HG03571 (cell line): ENCODE results near the gene TMC5.
"Not testable (repeated sequence)": the region's sequence is repeated elsewhere in the genome, so short reads cannot be mapped to it uniquely, and the experiment has no call there.

Experiments
- ATAC-seq: cut with Tn5 transposase; IDR thresholded peaks from one replicate; pipeline ENCODE4 v1.9.1; 2021; ENCODE audit not compliant: unreplicated experiment

Gene TMC5

DNA sequence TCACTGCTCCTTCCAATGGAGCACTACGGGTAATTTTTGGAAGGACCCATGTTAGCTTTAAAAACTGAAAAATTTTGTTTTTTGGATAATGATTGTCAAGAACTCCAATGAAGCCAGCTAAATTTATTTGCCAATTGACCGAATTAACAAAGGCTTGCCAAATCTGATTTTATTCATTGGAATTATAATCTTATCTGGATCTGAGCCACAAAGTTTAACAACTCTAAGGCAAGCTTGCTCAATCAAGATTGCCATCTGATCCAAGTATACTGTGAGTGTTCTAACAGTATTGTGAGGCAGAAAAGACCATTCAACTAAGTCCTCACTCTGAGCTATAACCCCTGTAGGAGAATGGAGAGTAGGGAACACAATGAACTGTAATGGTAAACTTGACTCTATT is 20.3 kb upstream of the TMC5 start:
- ATAC-seq: not testable (repeated sequence)

DNA sequence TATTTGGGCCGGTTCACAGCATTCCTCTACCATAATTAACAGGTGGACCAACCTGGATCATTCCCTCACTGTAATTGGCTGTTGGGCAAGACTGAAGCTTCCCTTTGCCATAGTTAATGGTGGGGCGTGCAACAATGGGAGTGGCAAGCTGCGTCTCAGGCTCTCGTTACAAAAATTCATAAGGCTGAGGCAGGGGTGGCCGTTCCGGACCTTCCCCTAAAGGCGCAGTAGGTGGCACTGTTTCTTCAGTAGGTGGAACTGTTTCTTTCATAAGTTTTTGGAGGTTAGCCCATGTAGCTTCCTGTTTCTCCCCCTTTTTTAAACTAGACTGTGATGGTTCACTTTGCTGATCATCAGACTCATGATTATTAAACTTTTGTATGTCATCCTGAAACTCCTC is 17.0 kb upstream of the TMC5 start:
- ATAC-seq: no peak

DNA sequence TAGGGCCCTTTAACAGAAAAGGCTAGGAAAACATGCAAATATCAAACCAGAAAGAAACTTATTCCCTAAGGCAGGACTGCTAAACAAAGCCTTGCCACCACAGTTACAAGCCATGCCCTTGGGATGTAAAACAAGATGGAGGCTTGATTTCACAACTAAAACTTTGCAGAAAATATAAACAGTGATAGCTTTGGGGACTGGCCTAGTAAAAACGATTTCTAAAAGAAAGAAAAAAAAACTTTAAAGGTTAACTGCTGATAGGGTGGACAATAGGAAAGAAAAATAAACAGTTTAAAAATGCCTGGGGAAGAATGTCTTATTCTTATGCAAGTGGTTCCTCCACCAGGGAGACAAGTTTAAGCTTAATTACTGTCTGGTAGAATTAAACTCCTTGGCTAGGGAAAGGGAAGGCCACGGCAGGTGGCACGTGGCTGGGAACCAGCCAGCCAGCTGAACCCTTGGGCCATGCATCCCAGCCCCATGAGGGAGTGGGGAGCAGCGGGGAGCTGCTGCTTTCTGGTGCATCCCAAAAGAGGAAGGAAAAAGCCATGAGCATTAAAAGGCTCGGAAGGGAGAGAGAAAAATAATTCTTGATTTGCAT is 10.7 kb upstream of the TMC5 start:
- ATAC-seq: no peak

DNA sequence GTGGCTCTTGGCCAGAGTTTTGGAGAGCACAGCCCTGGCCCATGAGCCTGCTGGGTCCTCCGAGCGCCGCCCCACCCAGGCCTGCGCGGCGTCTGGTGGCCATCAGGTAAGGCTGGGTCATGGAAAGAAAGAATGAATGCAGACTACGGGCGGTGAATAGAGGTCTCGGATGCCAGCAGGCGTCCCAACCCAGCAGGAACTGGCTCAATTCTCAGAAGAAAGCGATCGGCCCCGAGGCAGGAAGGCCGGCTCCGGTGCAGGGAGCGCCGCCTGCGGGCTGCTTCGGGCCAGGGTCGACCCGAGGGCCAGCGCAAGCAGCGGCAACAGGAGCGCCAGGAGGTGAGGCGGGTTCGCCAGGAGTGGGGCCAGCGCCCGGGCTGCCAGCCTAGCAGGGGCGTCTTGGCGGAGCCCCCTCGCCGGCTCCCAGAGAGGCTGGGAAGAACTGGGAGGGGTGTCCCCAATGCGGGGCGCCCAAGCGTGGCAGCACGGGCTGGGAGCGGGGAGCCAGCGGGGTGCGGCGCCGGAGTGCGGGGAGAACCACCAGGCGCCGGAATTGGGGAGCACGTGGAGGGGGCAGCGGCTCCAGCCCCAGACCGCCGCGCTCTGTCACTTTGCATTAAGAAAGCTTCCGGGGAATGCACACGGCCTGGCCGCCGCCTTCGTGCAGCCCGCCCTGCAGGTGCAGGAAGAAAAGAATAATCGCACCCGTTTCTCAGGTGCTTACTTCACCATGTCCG is 7.1 kb upstream of the TMC5 start:
- ATAC-seq: no peak

DNA sequence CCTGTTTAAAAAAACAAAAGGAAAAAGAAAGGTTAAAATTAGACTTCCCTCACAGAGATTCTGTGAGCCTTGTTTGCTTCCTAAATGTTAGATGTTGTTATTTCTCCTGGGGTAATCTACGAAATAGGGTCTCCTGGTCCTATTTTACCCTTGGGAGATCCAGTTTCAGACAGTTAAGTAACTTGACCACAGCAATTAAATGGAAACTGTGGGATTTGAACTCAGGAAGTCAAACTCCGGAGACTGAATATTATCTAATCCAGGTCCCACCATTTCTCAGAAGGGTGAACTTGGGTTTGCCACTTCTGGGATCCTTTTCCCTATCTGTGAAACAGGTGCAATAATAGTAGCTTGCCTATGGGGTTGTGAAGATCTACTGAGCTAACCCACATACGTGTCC is 6.4 kb upstream of the TMC5 start:
- ATAC-seq: no peak

DNA sequence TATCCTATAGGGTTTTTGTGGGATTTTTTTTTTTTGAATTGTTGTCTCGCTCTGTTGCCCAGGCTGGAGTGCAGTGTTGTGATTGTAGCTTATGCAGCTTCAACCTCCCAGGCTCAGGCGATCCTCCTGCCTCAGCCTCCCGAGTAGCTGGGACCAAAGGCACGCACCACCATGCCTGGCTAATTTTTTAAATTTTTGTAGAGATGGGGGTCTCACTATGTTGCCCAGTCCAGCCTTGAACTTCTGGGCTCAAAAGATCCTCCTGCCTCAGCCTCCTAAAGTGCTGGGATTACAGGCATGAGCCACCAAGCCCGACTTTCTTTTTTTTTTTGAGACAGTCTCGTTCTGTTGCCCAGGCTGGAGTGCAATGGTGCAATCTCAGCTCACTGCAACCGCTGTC is 5.6 kb upstream of the TMC5 start:
- ATAC-seq: not testable (repeated sequence)

DNA sequence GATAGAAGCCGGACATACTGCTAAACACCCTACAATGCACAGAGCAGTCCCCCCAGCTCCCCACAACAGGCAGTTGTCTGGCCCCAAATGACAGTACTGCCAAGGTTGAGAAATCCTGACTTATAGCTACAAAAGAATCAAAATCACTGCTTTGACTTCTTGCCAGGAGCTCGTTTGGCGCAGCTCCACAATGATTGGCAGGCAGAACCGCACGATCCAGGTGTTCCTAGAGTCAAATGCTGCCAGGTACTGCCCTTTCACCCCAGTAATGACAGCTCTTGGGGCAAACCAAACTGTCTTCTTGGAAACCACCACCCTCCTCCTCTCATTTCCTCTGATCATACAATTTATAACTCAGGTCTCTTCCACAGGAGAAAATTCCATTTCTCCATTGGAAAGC is 2.2 kb upstream of the TMC5 start:
- no peak for ATAC-seq

DNA sequence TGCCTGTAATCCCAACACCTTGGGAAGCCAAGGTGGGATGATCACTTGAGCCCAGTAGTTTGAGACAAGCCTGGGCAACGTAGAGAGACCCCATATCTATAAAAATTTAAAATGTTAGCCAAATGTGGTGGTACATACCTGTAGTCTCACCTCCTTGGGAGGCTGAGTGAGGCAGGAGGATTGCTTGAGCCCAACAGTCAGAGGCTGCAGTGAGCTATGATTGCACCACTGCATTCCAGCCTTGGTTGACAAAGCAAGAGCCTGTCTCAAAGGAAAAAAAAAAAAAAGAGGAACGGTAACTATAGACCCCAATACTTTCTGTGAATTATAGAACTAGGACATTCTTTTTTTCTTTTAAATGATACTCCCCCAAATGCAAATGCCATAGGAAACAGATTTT is 1.8 kb upstream of the TMC5 start:
- ATAC-seq: no peak

DNA sequence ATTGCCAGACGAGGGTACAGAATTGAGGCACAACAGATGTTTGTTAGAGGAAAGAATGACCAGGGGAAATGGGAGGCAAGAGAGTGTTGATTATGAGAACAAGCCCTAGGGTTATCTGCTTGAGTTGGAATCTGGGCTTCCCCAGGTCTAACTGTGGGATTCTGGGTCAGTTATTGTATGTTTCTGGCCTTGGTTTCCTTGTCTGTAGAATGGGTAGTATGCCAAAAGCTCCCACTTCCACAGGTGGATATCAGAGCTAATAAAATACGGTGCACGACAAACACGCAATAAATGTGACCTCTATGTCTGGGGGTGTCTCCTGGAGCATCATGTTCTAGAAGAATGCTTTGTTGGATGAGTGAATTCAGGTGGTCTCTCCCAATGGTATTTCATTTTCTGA is 517 bp downstream of the TMC5 start:
- ATAC-seq: no peak

DNA sequence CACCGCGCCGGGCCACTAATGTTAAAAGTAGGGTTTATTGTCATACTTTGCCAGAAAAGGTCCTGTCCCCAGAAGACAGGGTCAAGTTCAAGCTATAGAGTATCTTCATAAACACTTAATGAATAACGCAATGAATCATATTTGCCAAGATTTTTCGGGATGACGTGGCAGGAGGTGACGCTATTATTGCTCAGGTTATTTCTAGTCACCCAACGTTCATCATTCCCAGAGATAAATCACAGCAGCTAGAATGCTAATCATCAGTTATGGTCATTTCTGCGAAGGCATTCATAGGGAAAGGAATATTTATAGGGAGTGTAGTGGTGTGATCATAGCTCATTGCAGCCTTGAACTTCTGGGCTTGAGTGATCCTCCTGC is 2.0 kb downstream of the TMC5 start:
- ATAC-seq: no peak

DNA sequence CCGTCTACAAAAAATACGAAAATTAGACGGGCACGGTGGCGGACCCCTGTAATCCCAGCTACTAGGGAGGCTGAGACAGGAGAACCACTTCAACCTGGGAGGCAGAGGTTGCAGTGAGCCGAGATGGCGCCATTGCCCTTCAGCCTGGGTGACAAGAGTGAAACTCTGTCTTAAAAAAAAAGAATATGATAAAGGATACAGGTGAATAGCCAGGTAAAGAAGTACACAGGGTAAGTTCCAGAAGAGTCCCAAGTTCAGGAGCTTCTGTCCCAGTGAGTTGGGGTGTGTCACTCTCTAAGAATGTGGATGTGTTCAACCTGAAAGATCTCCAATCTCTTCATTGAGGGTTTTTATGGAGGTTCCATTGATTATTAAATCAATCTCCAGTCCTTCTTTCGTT is 6.8 kb downstream of the TMC5 start:
- ATAC-seq: no peak

DNA sequence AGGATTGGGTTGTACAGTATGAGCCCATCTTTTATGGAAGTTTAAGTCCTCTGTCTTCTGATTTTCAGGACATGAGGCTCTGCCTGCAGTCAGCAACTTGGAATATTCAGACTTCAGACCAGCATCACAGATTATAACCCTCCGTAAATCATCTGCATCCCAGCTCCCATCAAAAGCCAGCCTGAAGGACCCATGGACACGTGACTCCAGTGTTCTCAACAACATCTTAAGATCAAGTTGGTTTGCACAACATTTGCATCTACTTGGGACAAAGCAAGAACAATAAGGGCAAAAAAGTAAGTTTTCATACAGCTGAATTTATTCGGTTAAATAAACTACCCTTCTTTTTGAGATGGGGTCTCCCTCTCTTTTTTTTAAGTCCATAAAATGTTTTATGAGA is 12.7 kb downstream of the TMC5 start:
- ATAC-seq: no peak

DNA sequence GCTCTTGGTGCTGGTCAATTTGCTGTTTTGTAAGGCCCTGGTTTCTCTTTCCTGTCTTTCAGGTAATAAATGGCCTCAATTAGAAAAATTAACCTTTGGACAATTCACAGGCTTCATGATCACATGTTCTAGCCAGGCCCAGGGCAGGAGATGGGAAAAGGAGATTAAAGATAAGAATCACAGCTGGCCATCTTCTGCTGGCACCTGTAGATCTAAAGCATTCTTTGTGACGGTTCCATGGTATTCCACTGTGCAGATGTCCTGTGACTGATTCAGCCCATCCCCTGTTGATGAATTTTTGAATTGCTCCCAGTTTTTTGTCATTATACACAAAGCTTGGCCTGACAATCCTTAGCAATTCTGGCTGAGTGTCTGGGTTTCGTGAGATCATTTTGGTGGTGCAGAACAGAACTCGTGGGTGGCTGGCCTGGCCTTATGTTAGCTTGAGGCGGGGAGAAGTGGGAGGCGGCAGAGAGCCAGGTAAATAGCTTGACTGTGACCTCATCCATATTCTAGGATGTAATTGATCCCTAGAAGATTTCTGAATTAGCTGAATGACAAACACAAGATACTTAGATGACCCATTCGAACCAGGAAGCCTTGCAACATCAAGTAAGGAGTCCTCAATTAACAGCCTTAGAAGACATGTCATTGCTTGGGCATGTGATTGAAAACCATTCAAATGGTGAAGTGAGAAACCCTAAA is 14.1 kb downstream of the TMC5 start:
- ATAC-seq: no peak

DNA sequence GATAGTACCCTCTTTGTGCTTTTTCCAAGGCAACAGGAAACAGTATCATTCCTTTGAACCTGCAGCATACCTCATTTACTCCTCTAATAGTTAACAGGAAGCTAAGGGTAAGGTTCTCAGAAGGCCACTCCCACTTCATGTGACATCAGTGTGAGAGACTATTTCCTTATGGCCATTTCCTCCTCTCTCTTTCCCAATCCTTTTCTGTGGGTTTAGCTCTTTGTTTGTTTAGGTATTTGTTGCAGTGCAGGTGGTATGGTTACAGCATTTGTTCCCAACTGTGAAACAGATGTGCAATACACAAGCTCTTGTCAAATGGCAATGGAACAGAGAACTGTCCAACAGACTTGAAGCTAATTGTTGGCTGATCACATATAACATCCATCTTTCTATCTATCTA is 14.7 kb downstream of the TMC5 start:
- no peak for ATAC-seq

DNA sequence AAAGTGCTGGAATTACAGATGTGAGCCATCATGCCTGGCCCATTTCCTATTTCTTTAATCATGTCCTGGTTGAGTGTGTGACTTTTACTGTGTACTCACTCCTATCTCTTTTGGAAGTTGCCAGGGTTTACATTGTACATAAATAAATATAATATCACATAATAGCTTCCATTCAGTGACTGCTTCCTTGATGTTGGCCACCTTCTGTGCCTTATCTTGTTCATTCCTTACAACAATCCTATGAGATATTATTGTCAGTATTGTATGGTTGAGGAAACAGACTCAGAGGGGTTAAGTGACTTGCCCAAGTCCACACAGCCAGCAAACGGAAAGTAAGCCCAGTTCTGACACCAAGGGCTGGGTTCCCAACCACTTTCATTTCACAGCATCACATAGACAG is 16.9 kb downstream of the TMC5 start:
- no peak for ATAC-seq

DNA sequence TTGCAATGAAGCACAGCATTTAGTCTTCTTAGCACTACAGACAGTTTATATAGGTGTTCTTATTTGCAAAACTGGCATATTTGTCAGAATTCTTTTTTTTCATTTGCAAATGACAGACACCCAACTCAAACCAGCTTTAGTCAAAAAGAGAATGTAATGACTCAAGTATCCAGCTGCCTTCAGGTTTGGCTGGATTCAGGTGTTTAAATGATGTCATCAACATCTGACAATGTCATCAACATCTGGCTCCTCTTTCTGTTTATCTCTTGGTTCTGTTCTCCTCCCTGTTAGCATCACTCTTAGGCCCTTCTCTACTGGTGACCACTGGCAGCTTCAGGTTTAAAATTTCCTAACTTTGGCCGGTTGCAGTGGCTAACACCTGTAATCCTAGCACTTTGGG is 18.9 kb downstream of the TMC5 start:
- ATAC-seq: no peak

DNA sequence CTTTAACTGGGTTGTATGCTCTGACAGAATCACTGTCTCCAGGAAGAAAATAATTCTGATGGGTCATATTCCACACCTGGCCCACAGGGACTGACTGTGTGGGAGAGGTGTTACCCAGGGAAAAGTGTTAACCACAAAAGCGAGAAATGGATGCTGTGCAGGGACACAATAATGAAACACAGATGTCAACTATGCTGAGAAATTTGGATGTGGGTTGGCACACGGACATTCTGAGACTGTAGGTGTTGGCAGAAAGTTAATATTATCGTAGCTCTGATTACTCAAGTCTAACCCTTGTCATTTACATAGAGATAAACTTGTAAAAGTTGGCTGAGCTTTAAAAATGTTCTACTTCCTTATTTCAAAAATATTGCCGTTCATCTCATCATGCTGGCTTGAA is 19.6 kb downstream of the TMC5 start:
- no peak for ATAC-seq

DNA sequence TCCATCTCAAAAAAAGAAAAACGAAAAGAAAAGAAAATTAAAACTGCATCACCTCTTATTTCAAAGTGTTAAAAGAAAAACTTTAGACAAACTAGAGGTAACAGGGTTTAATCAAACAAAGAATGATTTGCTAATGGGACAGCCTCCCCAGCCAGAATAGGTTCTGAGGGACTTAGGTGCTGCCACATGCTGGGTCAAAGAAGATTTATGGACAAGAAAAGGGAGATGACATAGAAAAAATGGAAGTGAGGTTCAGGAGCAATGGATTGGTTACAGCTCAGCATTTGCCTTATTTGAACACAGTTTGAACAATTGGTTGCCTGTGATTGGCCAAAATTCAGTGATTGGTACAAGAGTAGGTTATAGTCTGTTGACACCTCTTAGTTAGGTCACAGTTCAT is 21.1 kb downstream of the TMC5 start:
- no peak for ATAC-seq

DNA sequence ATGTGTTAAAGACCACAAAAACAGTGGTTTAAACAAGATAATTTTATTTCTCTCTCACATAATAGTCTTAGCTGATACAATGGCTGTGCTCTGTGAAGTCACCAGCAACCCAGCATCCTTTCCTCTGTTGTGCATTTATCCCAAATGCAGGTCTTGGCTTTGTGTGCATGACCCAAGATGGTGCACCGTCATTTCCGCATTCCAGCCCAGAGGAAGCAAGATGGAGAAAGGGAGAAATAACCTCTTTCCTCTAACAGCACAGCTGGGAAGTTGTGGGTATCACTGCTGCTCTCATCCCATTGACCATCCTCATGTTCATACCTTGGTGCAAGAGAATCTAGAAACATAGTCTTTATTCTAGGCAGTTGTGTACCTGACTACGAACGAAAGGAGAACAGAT is 21.8 kb downstream of the TMC5 start:
- no peak for ATAC-seq

DNA sequence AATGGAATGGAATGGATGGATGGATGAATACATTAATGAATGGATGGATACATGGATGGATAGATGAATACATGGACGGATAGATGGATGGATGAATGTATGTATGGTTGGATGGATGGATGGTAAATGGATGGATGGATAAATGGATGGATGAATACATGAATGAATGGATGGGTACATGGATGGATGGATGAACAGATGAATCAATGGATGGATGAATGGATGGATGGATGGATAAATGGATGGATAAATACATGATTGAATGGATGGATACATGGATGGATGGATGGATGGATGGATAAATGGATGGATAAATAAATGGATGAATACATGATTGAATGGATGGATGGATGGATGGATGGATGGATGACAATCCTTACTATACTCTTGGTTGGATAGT is 26.0 kb downstream of the TMC5 start:
- ATAC-seq: no peak

DNA sequence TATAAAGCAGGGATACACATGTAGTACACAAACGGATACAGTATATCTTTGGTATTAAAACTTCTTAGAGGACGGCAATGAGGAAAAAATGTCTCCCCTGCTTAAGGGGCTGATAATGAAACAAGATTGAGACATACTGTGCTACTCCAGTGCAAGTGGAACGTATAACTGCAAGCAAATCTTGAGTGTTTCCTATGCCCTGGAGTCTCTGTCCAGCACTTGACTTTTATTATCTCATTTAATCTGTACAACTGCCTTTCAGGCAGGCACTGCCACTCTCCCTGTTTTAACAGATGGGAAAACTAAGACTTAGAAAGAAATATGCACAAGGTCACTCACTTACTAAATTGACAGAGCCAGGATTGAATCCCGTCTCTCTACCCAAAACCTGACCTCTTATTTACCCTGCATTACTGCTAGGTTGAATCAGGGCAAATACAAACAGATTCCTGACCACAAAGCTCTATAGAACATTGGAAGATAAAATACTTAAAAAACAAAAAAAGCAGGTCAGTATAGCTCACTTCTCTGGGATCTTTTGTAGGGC is 28.7 kb downstream of the TMC5 start:
- ATAC-seq: no peak

DNA sequence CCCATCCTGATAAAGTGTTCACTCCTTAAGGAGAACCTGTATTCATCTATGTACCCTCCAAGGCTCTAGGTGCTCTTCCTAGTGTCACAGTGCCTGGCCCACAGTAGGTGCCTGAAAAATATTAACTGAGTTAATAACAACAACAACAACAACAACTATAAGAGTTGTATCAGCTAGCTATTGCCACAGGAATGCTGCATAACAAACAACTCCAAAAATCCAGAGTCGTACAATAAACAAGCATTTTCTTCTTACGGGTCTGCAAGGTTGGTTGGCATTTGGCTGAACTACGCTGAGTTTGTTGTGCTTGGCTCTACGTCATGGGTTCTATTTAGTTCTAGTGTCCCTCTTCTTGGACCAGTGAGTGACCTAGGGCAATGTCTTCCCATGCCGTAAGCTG is 29.2 kb downstream of the TMC5 start:
- no peak for ATAC-seq
